HEK293T (cell line): ENCODE data around the gene SH3BP2.
"Not testable (repeated sequence)": the region's sequence is repeated elsewhere in the genome, so short reads cannot be mapped to it uniquely, and the experiment has no call there.

Source experiments
- CTCF ChIA-PET: fragments of 350-600 bp; formaldehyde crosslinking; extraction: SDS; loops from one replicate; lab custom pipeline; 2021; ENCODE audit warnings: antibody characterized with exemption, inconsistent platforms; lab: Yijun Ruan, JAX
- POLR2A ChIA-PET: fragments of 350-600 bp; formaldehyde crosslinking; extraction: SDS; loops from one replicate; lab custom pipeline; 2020; ENCODE audit warnings: antibody characterized with exemption, inconsistent platforms; lab: Yijun Ruan, JAX
- DNase-seq: peaks from one replicate; pipeline ENCODE4 v3.0.0; 2012; ENCODE audit warnings: mixed read lengths; ENCODE audit errors: extremely low spot score
- ARNT ChIP-seq: fragments of 450-650 bp; IDR thresholded peaks from 2 replicates; pipeline ENCODE4 v1.6.1; 2017; ENCODE audit warnings: mild to moderate bottlenecking
- BHLHE40 ChIP-seq: fragments of 450-650 bp; IDR thresholded peaks from 2 replicates; pipeline ENCODE4 v1.6.1; 2016; ENCODE audit warnings: mild to moderate bottlenecking, moderate library complexity, borderline replicate concordance
- CTBP1 ChIP-seq: fragments of 450-650 bp; IDR thresholded peaks from 2 replicates; pipeline ENCODE4 v1.6.1; 2016; ENCODE audit warnings: borderline replicate concordance
- ELF4 ChIP-seq: fragments of 450-650 bp; IDR thresholded peaks from 2 replicates; pipeline ENCODE4 v1.6.1; 2017; ENCODE audit warnings: antibody characterized with exemption
- FOXA1 ChIP-seq: fragments of 450-650 bp; IDR thresholded peaks from 2 replicates; pipeline ENCODE4 v1.6.1; 2016; ENCODE audit warnings: mild to moderate bottlenecking
- FOXK2 ChIP-seq: fragments of 450-650 bp; IDR thresholded peaks from 2 replicates; pipeline ENCODE4 v1.6.1; 2016; ENCODE audit warnings: mild to moderate bottlenecking
- FOXM1 ChIP-seq: fragments of 450-650 bp; IDR thresholded peaks from 2 replicates; pipeline ENCODE4 v1.6.1; 2017; ENCODE audit warnings: mild to moderate bottlenecking, borderline replicate concordance
- HDGF ChIP-seq: fragments of 450-650 bp; IDR thresholded peaks from 2 replicates; pipeline ENCODE4 v1.6.1; 2017; ENCODE audit warnings: antibody characterized with exemption, borderline replicate concordance
- L3MBTL2 ChIP-seq: fragments of 450-650 bp; conservative IDR thresholded peaks from 2 replicates; pipeline ENCODE4 v1.6.1; 2016; ENCODE audit warnings: mild to moderate bottlenecking
- LEF1 ChIP-seq: fragments of 450-650 bp; IDR thresholded peaks from 2 replicates; pipeline ENCODE4 v1.6.1; 2017; ENCODE audit warnings: mild to moderate bottlenecking, borderline replicate concordance
- NFRKB ChIP-seq: fragments of 450-650 bp; IDR thresholded peaks from 2 replicates; pipeline ENCODE4 v1.6.1; 2016; ENCODE audit warnings: mild to moderate bottlenecking, moderate library complexity
- PKNOX1 ChIP-seq: fragments of 450-650 bp; IDR thresholded peaks from 2 replicates; pipeline ENCODE4 v1.6.1; 2016
- SP1 ChIP-seq: fragments of 450-650 bp; IDR thresholded peaks from 2 replicates; pipeline ENCODE4 v1.6.1; 2017
- SUZ12 ChIP-seq: fragments of 450-650 bp; IDR thresholded peaks from 2 replicates; pipeline ENCODE4 v1.6.1; 2016; ENCODE audit warnings: mild to moderate bottlenecking
- TARDBP ChIP-seq: fragments of 450-650 bp; IDR thresholded peaks from 2 replicates; pipeline ENCODE4 v1.6.1; 2016
- ZNF384 ChIP-seq: fragments of 450-650 bp; IDR thresholded peaks from 2 replicates; pipeline ENCODE4 v1.6.1; 2016

Gene SH3BP2

GRCh38 chr4:2763511-2763967 is 29.3 kb upstream of the SH3BP2 start:
- DNase-seq: no peak
- ChIA-PET CTCF (interaction anchor here (0.6 to 1.4 kb wide), 6 partner anchors 17 to 280 kb away, joined by 3 to 11 read pairs (median 3); no protein-coding TSS in a partner anchor), POLR2A (interaction anchor here (0.9 to 1.7 kb wide), 3 partner anchors 48 to 172 kb away, joined by 3 to 4 read pairs (median 3); no protein-coding TSS in a partner anchor)
- no peak for TF ChIP-seq HDGF
- no peak for TF ChIP-seq BHLHE40
- no peak for TF ChIP-seq ARNT
- TF ChIP-seq FOXK2: no peak
- TF ChIP-seq LEF1: no peak
- no peak for TF ChIP-seq ELF4
- no peak for TF ChIP-seq SUZ12
- no peak for TF ChIP-seq NFRKB
- no peak for TF ChIP-seq ZNF384

- POLR2A ChIA-PET: no interaction called here
- no peak for DNase-seq
- TF ChIP-seq CTBP1 (no peak), SUZ12 (no peak), FOXM1 (no peak)
- CTCF ChIA-PET: interaction anchor here (0.7 kb wide), 1 partner anchor 272 kb away, joined by 4 read pairs; no protein-coding TSS in a partner anchor
These were observed 26.9 kb upstream of the SH3BP2 start for GRCh38 chr4:2765832-2766526.

GRCh38 chr4:2767046-2767704 is 25.7 kb upstream of the SH3BP2 start:
- POLR2A ChIA-PET: interaction anchor here (1.0 kb wide), 1 partner anchor 11 kb away, joined by 3 read pairs; the partner anchor contains the start of gene TNIP2

GRCh38 chr4:2767705-2768074 is 25.2 kb upstream of the SH3BP2 start:
- no peak for DNase-seq
- ChIA-PET POLR2A (interaction anchor here (1.0 kb wide), 1 partner anchor 11 kb away, joined by 3 read pairs; the partner anchor contains the start of gene TNIP2), CTCF (no interaction called here)
- TF ChIP-seq CTBP1 (no peak), TARDBP (no peak), SP1 (no peak), FOXM1 (no peak), PKNOX1 (no peak), HDGF (no peak)

More at GRCh38 chr4:2767046-2767704, 25.7 kb upstream of the SH3BP2 start:
- no peak for TF ChIP-seq ELF4
- no peak for TF ChIP-seq SP1
- no peak for TF ChIP-seq FOXK2
- CTCF ChIA-PET: no interaction called here
- DNase-seq: no peak

- DNase-seq: no peak
- ChIA-PET CTCF (no interaction called here), POLR2A (interaction anchor here (1.0 kb wide), 1 partner anchor 12 kb away, joined by 3 read pairs; the partner anchor contains the start of gene TNIP2)
- TF ChIP-seq FOXK2: no peak
- no peak for TF ChIP-seq L3MBTL2
- TF ChIP-seq TARDBP: no peak
- no peak for TF ChIP-seq SUZ12
- TF ChIP-seq LEF1: no peak
- no peak for TF ChIP-seq BHLHE40
- TF ChIP-seq ELF4: no peak
- TF ChIP-seq CTBP1: no peak
- TF ChIP-seq FOXM1: no peak
- TF ChIP-seq NFRKB: no peak
- TF ChIP-seq SP1: no peak
- TF ChIP-seq ARNT: no peak
- TF ChIP-seq FOXA1: no peak
- TF ChIP-seq ZNF384: no peak
- TF ChIP-seq PKNOX1: no peak
These were observed 24.8 kb upstream of the SH3BP2 start for GRCh38 chr4:2768124-2768523.

GRCh38 chr4:2768921-2769336 is 24.0 kb upstream of the SH3BP2 start:
- ChIA-PET CTCF (no interaction called here), POLR2A (no interaction called here)
- no peak for TF ChIP-seq CTBP1
- no peak for TF ChIP-seq TARDBP
- no peak for TF ChIP-seq ZNF384
- TF ChIP-seq FOXK2: no peak
- TF ChIP-seq SUZ12: no peak
- no peak for TF ChIP-seq ARNT
- TF ChIP-seq HDGF: no peak
- DNase-seq: no peak

- DNase-seq: no peak
- ChIA-PET POLR2A (no interaction called here), CTCF (no interaction called here)
- TF ChIP-seq PKNOX1 (no peak), FOXK2 (no peak)
These were observed 21.6 kb upstream of the SH3BP2 start for GRCh38 chr4:2771264-2771663.

- DNase-seq: not testable (repeated sequence)
- ChIA-PET CTCF (interaction anchor here (1.3 kb wide), 1 partner anchor 16 kb away, joined by 3 read pairs; no protein-coding TSS in a partner anchor), POLR2A (interaction anchor here (1.0 kb wide), 1 partner anchor 10 kb away, joined by 3 read pairs; no protein-coding TSS in a partner anchor)
These were observed 12.2 kb upstream of the SH3BP2 start for GRCh38 chr4:2780643-2781042.
